UCSD-AML1 (cell line): ENCODE data around the gene TENM3.
A peak's percentile ranks its signal among the peaks of the same experiment; 100 is the strongest.
"Not testable (repeated sequence)": the region's sequence is repeated elsewhere in the genome, so short reads cannot be mapped to it uniquely, and the experiment has no call there.

Experiments used
- DNase-seq: peaks from one replicate; lab custom pipeline; 2025; ENCODE audit not compliant: unreplicated experiment; lab: John Stamatoyannopoulos, UW

Gene TENM3

GRCh38 chr4:182803235-182803634, 560.0 kb downstream of the TENM3 start:
- DNase-seq, result no peak

- DNase-seq, result no peak
These were observed 560.9 kb downstream of the TENM3 start for GRCh38 chr4:182804131-182804530.

GRCh38 chr4:182805321-182805720, 562.1 kb downstream of the TENM3 start:
- DNase-seq, result no peak

GRCh38 chr4:182805750-182806149, 562.5 kb downstream of the TENM3 start:
- DNase-seq, result no peak

- DNase-seq, result peak; percentile 68
These were observed 563.4 kb downstream of the TENM3 start for GRCh38 chr4:182806259-182807252.

GRCh38 chr4:182807346-182807745, 564.1 kb downstream of the TENM3 start:
- DNase-seq, result no peak

- DNase-seq, result no peak
These were observed 564.8 kb downstream of the TENM3 start for GRCh38 chr4:182807767-182808548.

- DNase-seq, result peak; percentile 85
These were observed 565.6 kb downstream of the TENM3 start for GRCh38 chr4:182808673-182809416.

GRCh38 chr4:182809417-182810102, 566.4 kb downstream of the TENM3 start:
- peak; percentile 54 for DNase-seq

GRCh38 chr4:182810103-182810615, 567.0 kb downstream of the TENM3 start:
- DNase-seq, result no peak

GRCh38 chr4:182812916-182813315, 569.7 kb downstream of the TENM3 start:
- DNase-seq, result no peak

GRCh38 chr4:182814065-182814464, 570.9 kb downstream of the TENM3 start:
- not testable (repeated sequence) for DNase-seq

GRCh38 chr4:182818926-182819730, 575.9 kb downstream of the TENM3 start:
- DNase-seq, result no peak

- no peak for DNase-seq
These were observed 576.5 kb downstream of the TENM3 start for GRCh38 chr4:182819751-182820150.

- no peak for DNase-seq
These were observed 579.4 kb downstream of the TENM3 start for GRCh38 chr4:182822554-182822953.

GRCh38 chr4:182823576-182823975, 580.4 kb downstream of the TENM3 start:
- no peak for DNase-seq

GRCh38 chr4:182825003-182825402, 581.8 kb downstream of the TENM3 start:
- no peak for DNase-seq

- peak; percentile 41 for DNase-seq
These were observed 582.6 kb downstream of the TENM3 start for GRCh38 chr4:182825786-182826185.

GRCh38 chr4:182826391-182826790, 583.2 kb downstream of the TENM3 start:
- DNase-seq, result peak; percentile 35
